ENCODE results near the gene DGUOK.

- no peak for TF ChIP-seq CTCF (IDR thresholded peaks at IDR 0.05; ENCODE audit: poor library complexity)
- no peak for TF ChIP-seq EZH2 (IDR thresholded peaks at IDR 0.05; ENCODE audit: borderline replicate concordance)
Observed at GRCh38 chr2:73987948-73988700, 61.4 kb downstream of the DGUOK start.

Data from hepatocyte (in vitro differentiated cells).